ENCODE data around the gene BMP6. TPM values are rescaled to one million over a fixed set of nuclear protein-coding genes. Genes with fewer than 3 reads are reported as not detected.

Gene BMP6
- not detected for total RNA-seq

DNA sequence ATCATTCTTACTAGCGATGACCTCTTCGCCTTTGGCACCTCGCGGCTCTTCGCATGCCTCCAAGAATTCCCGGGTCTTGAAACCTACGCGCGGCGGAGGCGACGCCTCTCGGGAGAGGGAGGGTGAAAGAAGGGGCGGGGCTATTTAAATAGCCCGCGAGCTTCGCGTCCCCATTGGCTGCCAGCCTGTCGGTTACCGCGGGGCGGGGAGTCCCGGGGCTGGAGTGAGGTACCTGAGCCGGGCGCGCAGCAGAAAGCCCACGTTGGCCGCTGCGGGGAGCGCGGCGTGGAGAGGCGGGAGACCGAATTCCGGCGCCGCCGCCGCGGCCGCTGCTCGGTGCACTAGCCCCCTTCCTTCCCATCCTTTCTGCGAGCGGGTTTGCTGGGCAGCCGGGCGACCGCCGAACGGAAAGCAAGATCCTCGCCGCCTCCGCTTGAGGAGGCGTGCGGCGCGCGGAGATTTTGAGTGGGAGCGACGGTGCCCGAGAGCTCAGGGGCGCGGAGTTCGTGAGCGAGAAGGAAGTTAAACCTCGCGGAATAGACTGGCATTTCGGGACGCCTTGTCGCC lies at the start of gene BMP6:
Gene BMP6 (plus strand): TSS at position 251 of the 567 bp plus-strand sequence. CDS start 857 bp downstream, outside the sequence.

DNA sequence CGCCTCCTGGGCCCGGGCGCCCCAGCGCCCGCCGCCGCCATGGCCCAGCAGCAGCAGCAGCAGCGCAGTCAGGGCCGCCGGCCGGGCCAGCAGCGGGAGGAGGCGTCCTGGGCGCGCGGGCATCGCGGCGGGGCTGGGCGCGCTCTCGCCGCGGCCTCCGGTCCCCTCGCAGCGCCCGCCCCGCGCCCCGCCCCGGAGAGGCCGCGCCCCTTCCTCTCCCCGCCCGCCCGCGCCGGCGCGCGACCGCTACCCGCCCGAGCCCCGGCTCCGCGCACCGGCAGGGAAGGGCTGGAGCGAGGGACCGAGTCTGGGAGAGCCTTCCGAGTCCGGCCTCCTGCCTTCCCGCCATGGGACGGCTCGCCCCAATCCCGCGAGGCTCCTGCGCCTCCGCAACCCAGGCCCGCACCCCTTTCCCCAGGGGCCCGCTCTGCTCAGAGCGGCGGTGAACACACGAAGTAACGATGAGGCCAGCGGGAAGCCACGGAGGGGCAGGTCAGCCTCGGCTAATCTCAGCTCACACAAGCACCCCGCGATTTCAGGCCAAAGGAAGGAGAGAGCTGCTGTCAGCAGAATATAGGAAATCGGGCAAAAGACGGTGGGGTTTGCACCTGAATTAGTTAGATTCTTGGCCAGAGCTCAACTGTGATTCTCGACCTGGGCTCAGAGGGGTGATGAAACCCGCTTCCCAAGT lies 184.9 kb downstream of the BMP6 start, which contains the start of gene TXNDC5:
Gene TXNDC5 (minus strand): TSS at position 135 of the 691 bp plus-strand sequence. CDS start 12 bp downstream, at position 123.

Other genes starting within 250 kb of the BMP6 start
- 1 to 10 TPM; 1.0 to 1.7 TPM for gene DSP, start 184.4 kb upstream of the BMP6 start, total RNA-seq
- 10 to 100 TPM in 1 of 2 donors, 1 to 10 TPM in 1; 8.3 to 12.0 TPM for gene SNRNP48, start 135.9 kb upstream of the BMP6 start, total RNA-seq
- 100 to 1,000 TPM in 1 of 2 donors, 10 to 100 TPM in 1; 84.3 to 172 TPM for gene TXNDC5, start 184.7 kb downstream of the BMP6 start, total RNA-seq